Fibroblast of lung (primary cell): Measurements from ENCODE around the gene PDSS2.

Experiments
- EZH2 ChIP-seq: IDR thresholded peaks from 2 replicates; pipeline ENCODE4 v1.5.1; 2012; ENCODE audit warnings: low read length, control low read depth, mild to moderate bottlenecking; ENCODE audit errors: missing control alignments
- TF ChIP-seq, protein P1 (sequence below), 2 donors: IDR thresholded peaks in 1 of 2; conservative IDR thresholded peaks in 1 of 2; 1 replicate in 1 of 2; 2 replicates in 1 of 2; pipeline ENCODE4 v1.5.1; 2011 to 2012; ENCODE audit warnings: low read length in 2 of 2, control low read depth in 1 of 2, inconsistent platforms in 1 of 2, low read depth in 1 of 2, mild to moderate bottlenecking in 1 of 2

DNA sequence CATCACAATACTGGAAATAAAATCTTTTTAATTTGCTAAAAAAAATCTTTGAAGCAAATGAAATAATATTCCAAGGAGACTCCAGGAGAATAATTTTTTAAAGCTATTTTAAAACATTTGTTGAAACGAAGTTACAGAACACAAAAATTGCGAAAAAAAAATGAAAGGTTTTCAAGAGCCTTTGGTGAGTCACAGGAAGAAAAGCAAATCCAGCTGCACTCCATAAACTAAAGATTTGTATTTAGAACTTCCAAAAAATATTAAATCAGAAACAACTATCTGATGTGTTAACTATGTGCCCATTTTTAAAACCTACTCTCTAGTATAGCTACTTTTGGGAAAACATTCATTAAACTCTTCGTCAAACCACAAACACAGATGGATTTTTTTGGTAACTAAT lies 23.6 kb downstream of the PDSS2 start:
- TF ChIP-seq EZH2 = no peak
- TF ChIP-seq, protein P1, sequence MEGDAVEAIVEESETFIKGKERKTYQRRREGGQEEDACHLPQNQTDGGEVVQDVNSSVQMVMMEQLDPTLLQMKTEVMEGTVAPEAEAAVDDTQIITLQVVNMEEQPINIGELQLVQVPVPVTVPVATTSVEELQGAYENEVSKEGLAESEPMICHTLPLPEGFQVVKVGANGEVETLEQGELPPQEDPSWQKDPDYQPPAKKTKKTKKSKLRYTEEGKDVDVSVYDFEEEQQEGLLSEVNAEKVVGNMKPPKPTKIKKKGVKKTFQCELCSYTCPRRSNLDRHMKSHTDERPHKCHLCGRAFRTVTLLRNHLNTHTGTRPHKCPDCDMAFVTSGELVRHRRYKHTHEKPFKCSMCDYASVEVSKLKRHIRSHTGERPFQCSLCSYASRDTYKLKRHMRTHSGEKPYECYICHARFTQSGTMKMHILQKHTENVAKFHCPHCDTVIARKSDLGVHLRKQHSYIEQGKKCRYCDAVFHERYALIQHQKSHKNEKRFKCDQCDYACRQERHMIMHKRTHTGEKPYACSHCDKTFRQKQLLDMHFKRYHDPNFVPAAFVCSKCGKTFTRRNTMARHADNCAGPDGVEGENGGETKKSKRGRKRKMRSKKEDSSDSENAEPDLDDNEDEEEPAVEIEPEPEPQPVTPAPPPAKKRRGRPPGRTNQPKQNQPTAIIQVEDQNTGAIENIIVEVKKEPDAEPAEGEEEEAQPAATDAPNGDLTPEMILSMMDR (conservative IDR thresholded peaks at IDR 0.05 in 1 of 2, IDR thresholded peaks at IDR 0.05 in 1 of 2; ENCODE audit: low read depth in 1 of 2, low read length in 2 of 2) = no peak
